ENCODE measurements around the gene BUB1B.

DNA sequence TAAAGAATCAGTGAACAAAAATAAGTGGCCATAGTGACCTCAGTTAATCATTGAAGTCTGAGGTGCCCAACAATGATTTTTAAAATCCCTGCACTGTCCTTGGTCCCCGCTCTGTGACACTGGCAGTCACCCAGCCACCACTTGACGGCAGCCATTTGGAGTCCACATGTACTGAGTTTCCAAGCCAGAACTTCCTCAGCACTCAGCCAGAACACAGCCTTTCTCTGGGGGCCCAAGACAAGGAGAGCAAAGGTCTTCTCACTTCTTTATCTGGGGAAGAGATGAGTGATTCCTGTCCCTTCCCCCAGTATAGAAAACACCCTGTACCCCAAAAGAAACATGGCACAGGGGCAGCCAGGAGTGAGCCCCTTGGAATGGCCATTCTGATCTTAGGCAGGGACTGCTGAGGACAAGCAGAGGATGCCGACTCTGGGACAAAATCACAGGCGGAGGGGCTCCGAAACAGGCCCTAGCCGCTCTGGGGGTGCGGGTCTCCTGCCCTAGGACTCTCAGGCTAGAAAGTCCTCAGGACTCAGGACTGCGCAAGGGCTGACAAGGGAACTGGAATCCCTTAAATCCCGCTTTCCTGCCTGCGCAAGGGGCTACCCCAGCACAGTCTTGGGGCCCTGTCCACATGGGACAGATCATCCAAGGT lies 90.7 kb downstream of the BUB1B start:
- TF ChIP-seq ZNF121 (CRISPR knock-in tag; IDR thresholded peaks at IDR 0.05): no peak
- no peak for TF ChIP-seq JUN (CRISPR knock-in tag; IDR thresholded peaks at IDR 0.05)

Measured in WTC11 (cell line).